Activated CD8-positive, alpha-beta memory T cell treated with anti-CD3 and anti-CD28 coated beads for 36 hours (primary cell): Measurements from ENCODE around the gene GORASP1. TPM values are rescaled to one million over a fixed set of nuclear protein-coding genes. Genes with fewer than 3 reads are reported as not detected.

ENCODE experiments used
- CTCF ChIA-PET: fragments of 350-600 bp; sonication (Branson Sonifier 250); formaldehyde crosslinking; loops from one replicate; lab custom pipeline; 2021; ENCODE audit warnings: antibody characterized with exemption; lab: Charles Lee
- POLR2A ChIA-PET: fragments of 350-600 bp; sonication (Branson Sonifier 250); formaldehyde crosslinking; loops from one replicate; lab custom pipeline; 2021; ENCODE audit warnings: antibody characterized with exemption; lab: Charles Lee
- total RNA-seq, 2 experiments: library from RNA; stranded (reverse); gene quantifications; one replicate each; pipeline ENCODE4 v1.2.3, GENCODE V29; 2021

GORASP1 gene
- total RNA-seq, 2 experiments from 2014 or later: 22.3 to 24.2 TPM

- ChIA-PET POLR2A (interaction anchor here (0.7 kb wide), 1 partner anchor 192 kb away, joined by 5 read pairs; no protein-coding TSS in a partner anchor), CTCF (interaction anchor here (3.4 kb wide), 1 partner anchor 145 kb away, joined by 15 read pairs; no protein-coding TSS in a partner anchor)
Measured at GRCh38 chr3:39144095-39144747, 36.8 kb upstream of the GORASP1 start.

GRCh38 chr3:39143051-39143885, 35.8 kb upstream of the GORASP1 start:
- ChIA-PET CTCF (interaction anchor here (0.6 to 0.7 kb wide), 2 partner anchors 146 to 241 kb away, joined by 3 read pairs; no protein-coding TSS in a partner anchor), POLR2A (no interaction called here)

- CTCF ChIA-PET: interaction anchor here (0.9 kb wide), 1 partner anchor 11 kb away, joined by 3 read pairs; no protein-coding TSS in a partner anchor
- POLR2A ChIA-PET: no interaction called here
Measured at GRCh38 chr3:39142067-39142466, 34.6 kb upstream of the GORASP1 start.

- ChIA-PET POLR2A (no interaction called here), CTCF (interaction anchor here (0.9 kb wide), 1 partner anchor 11 kb away, joined by 3 read pairs; no protein-coding TSS in a partner anchor)
Measured at GRCh38 chr3:39141171-39141995, 34.0 kb upstream of the GORASP1 start.

- ChIA-PET POLR2A (no interaction called here), CTCF (no interaction called here)
Measured at GRCh38 chr3:39140341-39140971, 33.0 kb upstream of the GORASP1 start.

- ChIA-PET POLR2A (no interaction called here), CTCF (interaction anchor here (1.6 kb wide), 1 partner anchor 149 kb away, joined by 5 read pairs; no protein-coding TSS in a partner anchor)
Measured at GRCh38 chr3:39139442-39139841, 32.0 kb upstream of the GORASP1 start.

- CTCF ChIA-PET: interaction anchor here (1.6 kb wide), 1 partner anchor 150 kb away, joined by 5 read pairs; no protein-coding TSS in a partner anchor
Measured at GRCh38 chr3:39138804-39139415, 31.5 kb upstream of the GORASP1 start.

GRCh38 chr3:39137991-39138803, 30.8 kb upstream of the GORASP1 start:
- ChIA-PET CTCF (interaction anchor here (1.6 kb wide), 1 partner anchor 150 kb away, joined by 5 read pairs; no protein-coding TSS in a partner anchor), POLR2A (no interaction called here)

More at GRCh38 chr3:39138804-39139415, 31.5 kb upstream of the GORASP1 start:
- POLR2A ChIA-PET: no interaction called here

- ChIA-PET CTCF (no interaction called here), POLR2A (interaction anchor here (0.6 kb wide), 1 partner anchor 278 kb away, joined by 3 read pairs; no protein-coding TSS in a partner anchor)
Measured at GRCh38 chr3:39137435-39137936, 30.1 kb upstream of the GORASP1 start.

GRCh38 chr3:39136533-39137434, 29.4 kb upstream of the GORASP1 start:
- POLR2A ChIA-PET: interaction anchor here (0.6 to 1.1 kb wide), 2 partner anchors 11 to 279 kb away, joined by 3 to 4 read pairs; no protein-coding TSS in a partner anchor
- CTCF ChIA-PET: no interaction called here

- POLR2A ChIA-PET: no interaction called here
- CTCF ChIA-PET: interaction anchor here (2.1 kb wide), 1 partner anchor 153 kb away, joined by 7 read pairs; no protein-coding TSS in a partner anchor
Measured at GRCh38 chr3:39135170-39135805, 27.9 kb upstream of the GORASP1 start.

- ChIA-PET CTCF (interaction anchor here (2.1 kb wide), 1 partner anchor 154 kb away, joined by 7 read pairs; no protein-coding TSS in a partner anchor), POLR2A (no interaction called here)
Measured at GRCh38 chr3:39134305-39134704, 26.9 kb upstream of the GORASP1 start.

- CTCF ChIA-PET: interaction anchor here (1.3 to 2.1 kb wide), 2 partner anchors 154 to 158 kb away, joined by 3 to 7 read pairs; no protein-coding TSS in a partner anchor
- POLR2A ChIA-PET: no interaction called here
Measured at GRCh38 chr3:39133822-39134221, 26.4 kb upstream of the GORASP1 start.

- POLR2A ChIA-PET: no interaction called here
- CTCF ChIA-PET: interaction anchor here (1.3 to 2.1 kb wide), 2 partner anchors 155 to 158 kb away, joined by 3 to 7 read pairs; no protein-coding TSS in a partner anchor
Measured at GRCh38 chr3:39133093-39133490, 25.7 kb upstream of the GORASP1 start.
